ENCODE results near the gene TSPAN11. TPM values are rescaled to one million over a fixed set of nuclear protein-coding genes. Genes with fewer than 3 reads are reported as not detected.
"Not testable (repeated sequence)": the region's sequence is repeated elsewhere in the genome, so short reads cannot be mapped to it uniquely, and the experiment has no call there.

Gene TSPAN11
- total and polyA plus RNA-seq, 2 donors, result 4.1 to 18.3 TPM

GRCh38 chr12:31021181-31021580 is 94.6 kb downstream of the TSPAN11 start:
- no peak overlapping the region for H3K27ac ChIP-seq (ENCODE audit: low read depth)
- no peaks in the 10 kb centered on the region for H3K36me3 ChIP-seq (ENCODE audit: insufficient read depth)
- H3K4me1 ChIP-seq (ENCODE audit: insufficient read depth), result no peaks in the 10 kb centered on the region
- no peak overlapping the region for H3K4me3 ChIP-seq (ENCODE audit: low read depth, low read length)
- no peak for DNase-seq (ENCODE audit: extremely low spot score)
- WGBS, result 78% methylated on average over 3 of the region's 3 CpGs

GRCh38 chr12:31021809-31022494 is 95.4 kb downstream of the TSPAN11 start:
- H3K4me1 ChIP-seq (ENCODE audit: insufficient read depth), result no peaks in the 10 kb centered on the region
- no peaks in the 10 kb centered on the region for H3K36me3 ChIP-seq (ENCODE audit: insufficient read depth)
- 64% methylated on average over 4 of the region's 4 CpGs for WGBS
- DNase-seq (ENCODE audit: extremely low spot score), result no peak
- H3K27ac ChIP-seq (ENCODE audit: low read depth), result no peak overlapping the region
- no peak overlapping the region for H3K4me3 ChIP-seq (ENCODE audit: low read depth, low read length)

- no peak for DNase-seq (ENCODE audit: extremely low spot score)
- no peak overlapping the region for H3K27ac ChIP-seq (ENCODE audit: low read depth)
- H3K4me1 ChIP-seq (ENCODE audit: insufficient read depth), result no peaks in the 10 kb centered on the region
- no peaks in the 10 kb centered on the region for H3K36me3 ChIP-seq (ENCODE audit: insufficient read depth)
- 82% methylated on average over 11 of the region's 11 CpGs for WGBS
- H3K4me3 ChIP-seq (ENCODE audit: low read depth, low read length), result no peak overlapping the region
These were observed 96.8 kb downstream of the TSPAN11 start for GRCh38 chr12:31023271-31023724.

- no peak overlapping the region for H3K4me3 ChIP-seq (ENCODE audit: low read depth, low read length)
- WGBS, result 93% methylated on average over 7 of the region's 7 CpGs
- no peak for DNase-seq (ENCODE audit: extremely low spot score)
These were observed 99.7 kb downstream of the TSPAN11 start for GRCh38 chr12:31026202-31026601.

GRCh38 chr12:31027006-31027405 is 100.5 kb downstream of the TSPAN11 start:
- not testable (repeated sequence) for H3K4me1 ChIP-seq (ENCODE audit: insufficient read depth); DNase-seq (ENCODE audit: extremely low spot score); H3K4me3 ChIP-seq (ENCODE audit: low read depth, low read length); H3K27ac ChIP-seq (ENCODE audit: low read depth); H3K36me3 ChIP-seq (ENCODE audit: insufficient read depth)
- 86% methylated on average over 5 of the region's 5 CpGs for WGBS

More at GRCh38 chr12:31026202-31026601, 99.7 kb downstream of the TSPAN11 start:
- Histone ChIP-seq H3K36me3 (ENCODE audit: insufficient read depth) (no peaks in the 10 kb centered on the region), H3K4me1 (ENCODE audit: insufficient read depth) (no peaks in the 10 kb centered on the region), H3K27ac (ENCODE audit: low read depth) (no peak overlapping the region)

- Histone ChIP-seq H3K27ac (ENCODE audit: low read depth) (no peak overlapping the region), H3K4me3 (ENCODE audit: low read depth, low read length) (no peak overlapping the region), H3K36me3 (ENCODE audit: insufficient read depth) (no peaks in the 10 kb centered on the region), H3K4me1 (ENCODE audit: insufficient read depth) (no peaks in the 10 kb centered on the region)
- DNase-seq (ENCODE audit: extremely low spot score), result no peak
- WGBS, result 78% methylated on average over 11 of the region's 11 CpGs
These were observed 102.9 kb downstream of the TSPAN11 start for GRCh38 chr12:31029468-31029867.

- 68% methylated on average over 6 of the region's 6 CpGs for WGBS
- H3K36me3 ChIP-seq (ENCODE audit: insufficient read depth), result no peaks in the 10 kb centered on the region
- no peak overlapping the region for H3K27ac ChIP-seq (ENCODE audit: low read depth)
- no peaks in the 10 kb centered on the region for H3K4me1 ChIP-seq (ENCODE audit: insufficient read depth)
- H3K4me3 ChIP-seq (ENCODE audit: low read depth, low read length), result no peak overlapping the region
- no peak for DNase-seq (ENCODE audit: extremely low spot score)
These were observed 103.5 kb downstream of the TSPAN11 start for GRCh38 chr12:31029916-31030562.

GRCh38 chr12:31031951-31032335 is 105.4 kb downstream of the TSPAN11 start:
- no peaks in the 10 kb centered on the region for H3K36me3 ChIP-seq (ENCODE audit: insufficient read depth)
- 84% methylated on average over 4 of the region's 4 CpGs for WGBS
- no peak for DNase-seq (ENCODE audit: extremely low spot score)
- no peak overlapping the region for H3K27ac ChIP-seq (ENCODE audit: low read depth)
- H3K4me3 ChIP-seq (ENCODE audit: low read depth, low read length), result no peak overlapping the region
- peaks cover 3% of the 10 kb centered on the region for H3K4me1 ChIP-seq (ENCODE audit: insufficient read depth)

- no peak for DNase-seq (ENCODE audit: extremely low spot score)
- 70% methylated on average over 3 of the region's 3 CpGs for WGBS
- Histone ChIP-seq H3K4me3 (ENCODE audit: low read depth, low read length) (no peak overlapping the region), H3K4me1 (ENCODE audit: insufficient read depth) (peaks cover 3% of the 10 kb centered on the region), H3K36me3 (ENCODE audit: insufficient read depth) (no peaks in the 10 kb centered on the region), H3K27ac (ENCODE audit: low read depth) (no peak overlapping the region)
These were observed 106.6 kb downstream of the TSPAN11 start for GRCh38 chr12:31033146-31033545.

GRCh38 chr12:31033681-31034080 is 107.1 kb downstream of the TSPAN11 start:
- 89% methylated on average over 6 of the region's 6 CpGs for WGBS
- no peak for DNase-seq (ENCODE audit: extremely low spot score)
- Histone ChIP-seq H3K27ac (ENCODE audit: low read depth) (no peak overlapping the region), H3K4me1 (ENCODE audit: insufficient read depth) (peaks cover 3% of the 10 kb centered on the region), H3K4me3 (ENCODE audit: low read depth, low read length) (no peak overlapping the region), H3K36me3 (ENCODE audit: insufficient read depth) (no peaks in the 10 kb centered on the region)

- no peak overlapping the region for H3K4me3 ChIP-seq (ENCODE audit: low read depth, low read length)
- WGBS, result 87% methylated on average over 3 of the region's 3 CpGs
- H3K27ac ChIP-seq (ENCODE audit: low read depth), result no peak overlapping the region
- DNase-seq (ENCODE audit: extremely low spot score), result no peak
- no peaks in the 10 kb centered on the region for H3K36me3 ChIP-seq (ENCODE audit: insufficient read depth)
- H3K4me1 ChIP-seq (ENCODE audit: insufficient read depth), result peaks cover 3% of the 10 kb centered on the region
These were observed 107.8 kb downstream of the TSPAN11 start for GRCh38 chr12:31034372-31034771.

GRCh38 chr12:31035226-31035625 is 108.7 kb downstream of the TSPAN11 start:
- H3K27ac ChIP-seq (ENCODE audit: low read depth), result no peak overlapping the region
- H3K4me1 ChIP-seq (ENCODE audit: insufficient read depth), result peaks cover 3% of the 10 kb centered on the region
- no peak overlapping the region for H3K4me3 ChIP-seq (ENCODE audit: low read depth, low read length)
- 72% methylated on average over 4 of the region's 4 CpGs for WGBS
- no peak for DNase-seq (ENCODE audit: extremely low spot score)
- H3K36me3 ChIP-seq (ENCODE audit: insufficient read depth), result no peaks in the 10 kb centered on the region

GRCh38 chr12:31035967-31036665 is 109.6 kb downstream of the TSPAN11 start:
- WGBS, result 59% methylated on average over 4 of the region's 4 CpGs
- H3K4me3 ChIP-seq (ENCODE audit: low read depth, low read length), result no peak overlapping the region
- H3K27ac ChIP-seq (ENCODE audit: low read depth), result no peak overlapping the region
- no peaks in the 10 kb centered on the region for H3K36me3 ChIP-seq (ENCODE audit: insufficient read depth)
- peaks cover 3% of the 10 kb centered on the region for H3K4me1 ChIP-seq (ENCODE audit: insufficient read depth)
- DNase-seq (ENCODE audit: extremely low spot score), result no peak

- DNase-seq (ENCODE audit: extremely low spot score), result no peak
- no peak overlapping the region for H3K27ac ChIP-seq (ENCODE audit: low read depth)
- H3K36me3 ChIP-seq (ENCODE audit: insufficient read depth), result no peaks in the 10 kb centered on the region
- WGBS, result 98% methylated on average over 1 of the region's 1 CpG
- H3K4me1 ChIP-seq (ENCODE audit: insufficient read depth), result peaks cover 3% of the 10 kb centered on the region
- no peak overlapping the region for H3K4me3 ChIP-seq (ENCODE audit: low read depth, low read length)
These were observed 110.5 kb downstream of the TSPAN11 start for GRCh38 chr12:31037028-31037427.

Measured in urinary bladder (tissue), 4 donors.